Activated CD8-positive, alpha-beta memory T cell treated with anti-CD3 and anti-CD28 coated beads, Interleukin-2, amount 50 U/mL, for 1 hour (primary cell): ENCODE data around the gene DEPDC7.
"Not testable (repeated sequence)": the region's sequence is repeated elsewhere in the genome, so short reads cannot be mapped to it uniquely, and the experiment has no call there.

Source experiments
- DNase-seq: peaks from one replicate; pipeline ENCODE4 v3.0.0-alpha.2; 2020; ENCODE audit errors: extremely low read depth

Gene DEPDC7

DNA sequence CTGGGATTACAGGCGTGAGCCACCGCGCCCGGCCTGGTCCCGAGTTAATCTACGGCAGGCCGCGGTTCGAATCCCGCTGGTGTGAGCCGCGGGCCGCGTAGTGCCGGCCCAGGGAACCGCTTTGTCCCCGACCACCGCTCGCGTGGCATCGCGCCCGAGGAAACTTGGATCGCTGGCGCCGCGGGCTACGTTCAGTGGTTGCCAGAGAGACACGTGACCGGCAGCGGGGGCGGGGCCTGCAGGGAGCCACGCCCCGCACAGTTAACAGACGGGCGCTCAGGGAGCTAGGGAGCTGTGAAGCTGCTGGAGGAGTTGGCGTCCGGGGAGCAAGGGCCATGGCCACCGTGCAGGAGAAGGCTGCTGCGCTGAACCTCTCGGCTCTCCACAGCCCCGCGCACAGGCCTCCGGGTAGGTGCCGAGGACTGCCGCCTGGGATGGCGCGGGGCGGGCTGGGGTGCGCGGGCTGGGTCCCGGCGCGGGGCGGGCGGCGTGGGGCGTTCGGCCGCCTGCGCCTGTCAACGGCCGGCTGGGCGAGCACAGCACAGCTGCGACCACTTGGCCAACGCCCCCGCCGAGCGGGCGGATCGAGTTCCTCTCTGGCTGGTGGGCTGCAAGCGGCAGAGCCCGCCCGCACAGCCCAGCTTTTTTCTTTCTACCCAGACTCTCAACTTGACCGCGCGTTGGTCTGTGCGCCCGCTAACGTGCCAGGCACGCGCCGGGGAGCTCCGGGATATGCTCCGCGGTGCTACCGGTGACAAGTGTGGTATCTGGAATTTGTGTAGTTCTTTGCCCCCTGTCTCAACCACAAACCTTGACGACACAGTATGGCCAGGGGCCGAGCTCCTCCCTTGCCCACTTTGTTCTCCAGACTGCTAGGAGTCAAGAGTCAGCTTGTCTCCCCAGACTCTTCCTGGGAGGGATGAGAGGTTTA is at the start of gene DEPDC7:
TSS of gene DEPDC7 (plus strand) at position 258 of the 931 bp plus-strand sequence. CDS start at position 336, 78 bp downstream.
- no peak for DNase-seq

DNA sequence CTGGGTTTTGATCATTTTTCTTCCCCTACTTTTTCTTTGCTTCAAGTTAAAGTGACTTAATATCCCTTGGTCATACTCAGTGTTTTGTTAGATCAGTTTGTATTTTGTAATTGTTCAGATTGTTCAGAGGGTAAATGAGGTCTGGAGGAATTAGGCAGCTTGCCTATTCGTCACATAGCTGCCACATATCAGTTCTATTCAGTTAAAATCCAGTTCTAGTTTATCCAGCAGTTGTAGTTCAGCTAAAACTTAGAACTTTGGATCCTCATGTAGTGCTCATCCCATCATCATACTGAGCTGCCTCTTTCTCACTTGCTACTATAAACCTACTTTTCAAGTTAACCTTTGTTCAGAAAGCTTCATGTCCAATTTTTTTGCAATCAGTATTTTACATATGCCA is 47.1 kb upstream of the DEPDC7 start:
- DNase-seq = no peak

DNA sequence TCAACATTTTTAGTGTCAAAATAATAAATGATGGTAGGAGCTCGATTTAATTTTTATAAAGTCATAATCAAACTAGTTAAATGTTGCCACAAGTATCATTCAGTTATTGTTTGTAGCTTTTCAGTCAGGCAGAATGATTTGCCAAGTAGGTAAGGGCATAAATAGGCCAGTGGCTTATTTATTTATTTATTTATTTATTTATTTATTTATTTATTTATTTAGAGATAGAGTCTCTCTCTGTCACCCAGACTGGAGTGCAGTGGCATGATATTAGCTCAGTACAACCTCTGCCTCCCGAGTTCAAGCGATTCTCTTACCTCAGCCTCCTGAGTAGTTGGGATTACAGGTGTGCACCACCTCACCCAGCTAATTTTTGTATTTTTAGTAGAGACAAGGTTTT is 43.4 kb upstream of the DEPDC7 start:
- DNase-seq = not testable (repeated sequence)

DNA sequence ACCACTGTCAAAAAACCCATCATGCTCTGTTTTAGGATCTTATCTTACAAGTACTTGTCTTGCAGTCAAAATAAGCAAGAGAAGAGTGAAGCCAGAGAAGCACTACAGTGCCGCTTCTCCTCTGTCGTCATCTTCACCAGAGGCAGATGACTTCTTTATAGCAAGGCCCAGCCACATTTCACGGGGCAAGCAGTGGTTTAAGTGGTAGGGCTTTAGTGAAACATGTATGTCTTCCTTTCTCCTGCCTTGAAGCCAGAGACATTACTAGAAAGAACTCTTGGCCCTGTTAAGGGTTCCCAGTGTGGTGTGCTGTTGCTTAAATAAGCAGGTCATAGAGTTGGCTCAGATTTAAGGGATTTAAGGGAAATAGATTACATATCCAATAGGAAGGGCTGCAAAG is 42.9 kb upstream of the DEPDC7 start:
- DNase-seq = no peak

DNA sequence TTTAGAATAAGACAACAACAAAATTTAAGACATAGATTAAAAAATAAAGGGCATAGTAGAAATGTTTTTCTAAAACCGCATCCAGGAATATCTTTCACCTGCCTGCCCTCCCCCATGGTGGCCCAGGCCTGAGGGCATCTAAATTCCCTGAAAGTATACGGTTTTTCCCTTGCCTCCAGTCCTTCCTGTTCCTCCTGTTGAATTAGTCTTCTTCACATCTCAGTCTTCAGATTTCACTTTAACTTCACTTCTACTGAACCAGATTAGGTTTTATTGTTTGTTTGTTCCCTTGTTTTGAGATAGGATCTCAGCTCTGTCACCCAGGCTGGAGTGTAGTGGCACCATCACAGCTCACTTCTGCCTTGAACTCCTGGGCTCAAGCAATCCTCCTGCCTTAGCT is 33.1 kb upstream of the DEPDC7 start:
- no peak for DNase-seq

DNA sequence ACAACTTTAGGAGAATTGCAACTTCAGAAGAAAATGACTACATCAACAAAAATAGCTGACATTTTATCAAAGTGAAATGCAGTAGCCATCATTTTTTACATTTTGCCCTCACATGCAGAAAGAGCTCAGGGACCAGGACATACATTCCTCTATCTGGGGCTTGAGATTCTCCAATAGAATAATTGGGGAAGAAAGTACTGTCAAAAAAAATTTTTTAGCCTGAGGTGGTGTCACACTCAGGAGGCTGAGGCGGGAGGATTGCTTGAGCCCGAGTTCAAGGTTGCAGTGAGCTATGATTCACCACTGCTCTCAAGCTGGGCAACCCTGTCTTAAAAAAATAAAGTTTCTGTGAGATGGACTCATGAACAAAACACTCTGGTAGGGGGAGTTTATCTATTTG is 32.2 kb upstream of the DEPDC7 start:
- no peak for DNase-seq

DNA sequence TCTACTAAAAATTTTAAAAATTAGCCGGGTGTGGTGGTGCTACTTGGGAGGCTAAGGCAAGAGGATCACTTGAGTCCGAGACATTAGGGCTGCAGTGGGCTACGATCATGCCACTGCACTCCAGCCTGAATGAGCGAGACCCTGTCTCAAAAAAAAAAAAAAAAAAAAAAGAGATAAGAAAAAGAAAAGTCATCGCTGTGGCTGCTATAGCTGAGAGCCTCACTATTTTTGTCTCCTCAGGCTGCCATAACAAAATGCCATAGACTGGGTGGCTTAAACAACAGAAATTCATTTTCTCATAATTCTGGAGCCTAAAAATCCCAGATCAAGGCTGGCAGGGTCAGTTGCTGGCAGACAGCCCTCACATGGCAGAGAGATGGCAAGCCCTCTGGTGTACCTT is 30.1 kb upstream of the DEPDC7 start:
- no peak for DNase-seq

DNA sequence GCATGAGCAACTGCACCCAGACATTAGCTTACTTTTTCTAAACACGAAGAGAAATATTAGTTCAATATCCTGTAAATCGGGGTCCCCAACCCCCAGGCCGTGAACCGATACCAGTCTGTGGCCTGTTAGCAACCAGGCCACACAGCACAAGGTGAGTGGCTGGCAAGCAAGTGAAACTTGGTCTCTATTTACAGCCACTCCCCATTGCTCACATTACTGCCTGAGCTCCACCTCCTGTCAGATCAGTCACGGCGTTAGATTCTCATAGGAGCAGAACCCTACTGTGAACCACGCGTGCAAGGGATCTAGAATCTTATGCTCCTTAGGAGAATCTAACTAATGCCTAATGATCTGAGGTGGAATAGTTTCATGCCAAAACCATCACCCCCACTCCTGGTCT is 27.8 kb upstream of the DEPDC7 start:
- no peak for DNase-seq

DNA sequence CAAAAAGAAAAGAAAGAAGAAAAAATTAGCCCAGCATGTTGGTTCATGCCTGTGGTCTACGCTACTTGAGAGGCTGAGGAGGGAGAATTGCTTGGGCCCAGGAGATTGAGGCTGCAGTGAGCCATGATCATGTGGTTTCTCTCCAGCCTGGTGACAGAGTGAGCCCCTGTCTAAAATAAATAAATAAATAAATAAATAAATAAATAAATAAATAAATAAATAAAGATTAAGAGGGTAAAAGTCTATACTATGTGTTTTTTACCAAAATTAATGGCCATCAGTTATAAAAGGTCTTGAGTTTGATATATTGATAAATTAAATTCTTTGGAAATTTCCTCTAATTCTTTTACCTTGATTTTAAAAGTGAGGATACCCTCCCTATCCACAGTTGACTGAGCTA is 25.2 kb upstream of the DEPDC7 start:
- no peak for DNase-seq

DNA sequence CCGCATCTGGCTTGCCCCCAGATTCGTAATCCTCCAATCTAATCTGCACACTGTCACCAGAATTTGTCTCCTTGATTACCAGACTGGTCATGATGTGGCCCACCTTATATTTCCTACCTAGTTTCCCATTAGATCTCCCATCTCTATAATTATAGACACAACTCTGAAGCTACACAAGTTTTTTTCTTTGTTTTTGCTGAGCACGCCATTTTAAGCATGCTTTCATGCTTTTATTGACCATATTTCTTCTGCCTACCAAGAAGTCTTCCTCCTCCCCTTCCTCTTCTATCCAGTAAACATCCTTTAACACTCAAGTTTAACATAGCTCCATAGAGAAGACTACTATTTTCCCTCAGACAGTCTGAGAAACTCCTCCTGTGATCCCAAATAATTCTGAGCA is 24.3 kb upstream of the DEPDC7 start:
- DNase-seq = no peak

DNA sequence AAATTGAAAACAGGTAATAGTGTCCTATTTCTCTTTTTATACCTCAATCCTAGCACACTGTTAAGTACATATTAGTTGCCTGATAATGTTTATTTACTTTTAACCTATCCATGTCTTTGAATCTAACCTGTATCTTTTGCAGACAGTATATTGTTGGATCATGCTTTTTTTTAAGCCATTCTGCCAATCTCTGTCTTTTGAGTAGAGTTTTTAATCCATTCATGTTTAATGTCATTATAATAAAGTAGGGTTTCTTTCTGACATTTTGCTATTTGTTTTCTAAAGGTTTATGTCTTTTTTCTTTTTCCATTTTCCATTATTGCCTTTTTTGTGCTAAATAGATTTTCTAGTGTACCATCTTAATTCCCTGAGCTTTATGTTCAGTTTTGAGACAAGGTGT is 23.8 kb upstream of the DEPDC7 start:
- DNase-seq = no peak

DNA sequence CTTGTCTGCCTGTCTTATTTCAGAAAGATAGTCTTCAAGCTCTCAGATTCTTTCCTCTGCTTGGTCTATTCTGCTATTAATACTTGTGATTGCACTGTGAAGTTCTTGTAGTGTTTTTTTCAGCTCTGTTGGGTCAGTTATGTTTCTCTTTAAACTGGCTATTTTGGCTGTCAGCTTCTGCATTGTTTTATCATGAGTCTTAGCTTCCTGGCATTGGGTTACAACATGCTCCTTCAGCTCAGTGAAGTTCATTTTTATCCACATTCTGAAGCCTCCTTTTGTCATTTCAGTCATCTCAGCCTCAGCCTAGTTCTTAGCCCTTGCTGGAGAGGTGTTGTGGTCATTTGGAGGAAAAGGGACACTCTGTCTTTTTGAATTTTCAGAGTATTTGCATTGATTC is 15.5 kb upstream of the DEPDC7 start:
- no peak for DNase-seq

DNA sequence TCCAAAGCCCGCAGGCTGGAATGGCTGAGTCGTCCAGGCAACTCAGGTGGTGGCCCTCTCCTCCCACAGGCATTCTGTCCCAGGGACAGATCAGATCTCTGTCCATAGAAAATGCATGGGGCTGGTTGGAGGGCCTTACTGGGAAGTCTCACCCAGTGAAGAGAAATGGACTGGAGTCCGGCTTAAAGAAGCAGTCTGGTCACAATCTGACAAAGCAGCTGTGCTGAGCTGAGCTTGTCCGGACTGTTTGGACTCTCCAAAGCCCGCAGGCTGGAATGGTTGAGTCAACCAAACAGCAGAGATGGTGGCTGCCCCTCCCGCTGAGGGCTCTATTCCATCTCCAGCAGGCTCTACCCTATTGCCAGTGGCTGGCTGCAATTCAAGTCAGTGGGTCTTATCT is 14.4 kb upstream of the DEPDC7 start:
- no peak for DNase-seq

DNA sequence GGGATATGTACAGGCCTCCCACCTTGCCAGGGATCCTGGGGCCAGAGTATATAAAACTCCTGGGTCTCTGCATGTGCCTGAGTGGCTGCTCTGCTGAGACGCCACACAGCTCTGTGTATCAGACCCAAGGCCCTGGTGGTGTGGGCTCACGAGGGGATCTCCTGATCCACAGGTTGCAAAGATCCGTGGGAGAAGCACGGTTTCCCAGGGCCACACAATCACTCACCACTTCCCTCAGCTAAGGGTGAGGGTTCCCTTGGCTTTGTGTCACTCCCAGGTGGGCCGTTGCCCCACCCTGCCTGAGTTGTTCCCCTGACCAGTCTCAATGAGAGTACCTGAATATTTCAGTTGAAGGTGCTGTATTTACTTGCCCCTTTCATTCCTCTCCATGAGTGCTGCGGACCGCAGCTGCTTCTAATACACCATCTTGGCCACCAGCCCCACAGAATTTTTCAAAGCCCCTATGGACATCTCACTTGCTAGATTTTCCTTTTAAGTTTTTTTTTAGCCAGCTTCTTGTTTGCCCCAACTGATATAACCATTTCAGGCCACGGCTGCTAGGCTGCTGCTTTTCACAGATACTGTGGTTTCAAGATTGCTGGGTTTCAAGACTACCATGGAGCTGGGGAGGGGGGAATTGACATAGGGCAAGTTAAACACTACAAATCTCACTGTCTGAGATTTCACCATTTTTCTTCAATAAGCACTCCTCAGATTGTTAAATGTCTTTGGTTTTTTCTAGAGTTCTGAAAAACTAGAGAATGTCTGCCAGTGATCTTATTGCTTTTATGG is 13.7 kb upstream of the DEPDC7 start:
- DNase-seq = no peak

DNA sequence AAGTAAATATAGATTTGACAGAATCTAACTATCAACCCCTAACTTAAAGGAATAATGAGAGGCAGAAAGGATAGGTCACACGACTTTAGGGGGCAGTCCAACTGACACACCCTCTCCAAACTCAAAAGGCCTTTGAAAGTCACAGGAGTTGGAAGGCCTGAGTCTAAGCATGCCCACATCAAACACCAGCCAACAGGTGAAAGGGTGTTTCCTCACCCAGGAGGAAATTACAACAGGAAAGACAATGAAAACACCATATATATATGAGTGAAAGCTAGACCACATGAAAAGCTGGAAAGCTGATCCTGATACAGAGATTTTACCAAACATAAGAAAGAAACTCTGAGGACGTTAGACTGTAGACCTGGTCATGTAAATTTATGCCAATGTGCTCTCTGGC is 10.5 kb upstream of the DEPDC7 start:
- no peak for DNase-seq

DNA sequence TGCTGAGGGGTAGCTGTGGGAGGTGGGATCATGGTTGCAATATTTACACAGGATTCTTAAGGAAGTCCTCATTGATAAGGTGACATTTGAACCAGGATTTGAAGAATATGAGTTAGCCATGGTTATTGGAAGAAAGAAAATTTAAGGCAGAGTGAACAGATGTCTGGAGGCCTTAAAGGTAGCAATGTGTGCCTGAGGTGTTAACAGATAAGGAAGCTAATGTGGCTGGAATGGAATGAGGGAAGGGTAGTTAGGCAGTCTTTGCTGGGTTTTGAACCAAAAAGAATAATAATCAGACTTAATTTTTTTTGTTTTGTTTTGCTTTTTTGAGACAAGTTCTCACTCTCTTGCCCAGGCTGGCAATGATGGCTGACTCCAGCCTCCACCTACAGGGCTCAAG is 9.7 kb upstream of the DEPDC7 start:
- DNase-seq = no peak

DNA sequence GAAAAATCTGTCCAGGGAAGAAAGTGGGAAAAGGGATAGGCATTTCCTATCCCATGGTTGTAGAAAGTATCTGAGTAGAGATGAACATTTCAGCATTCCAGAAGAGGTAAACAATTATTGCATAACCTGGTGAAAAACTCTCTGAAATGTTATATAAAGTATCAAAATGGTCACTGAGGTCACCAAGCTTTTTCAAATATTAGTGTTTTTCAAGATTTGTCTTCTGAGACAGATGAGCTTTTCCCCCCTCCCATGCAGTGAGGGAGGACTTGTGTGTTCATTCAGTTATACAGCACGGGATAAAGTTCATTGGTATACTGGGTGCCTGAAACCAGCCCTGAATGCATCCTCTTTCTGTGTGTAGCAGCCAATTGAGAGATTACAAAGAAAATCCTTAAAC is 1.9 kb upstream of the DEPDC7 start:
- DNase-seq = no peak

DNA sequence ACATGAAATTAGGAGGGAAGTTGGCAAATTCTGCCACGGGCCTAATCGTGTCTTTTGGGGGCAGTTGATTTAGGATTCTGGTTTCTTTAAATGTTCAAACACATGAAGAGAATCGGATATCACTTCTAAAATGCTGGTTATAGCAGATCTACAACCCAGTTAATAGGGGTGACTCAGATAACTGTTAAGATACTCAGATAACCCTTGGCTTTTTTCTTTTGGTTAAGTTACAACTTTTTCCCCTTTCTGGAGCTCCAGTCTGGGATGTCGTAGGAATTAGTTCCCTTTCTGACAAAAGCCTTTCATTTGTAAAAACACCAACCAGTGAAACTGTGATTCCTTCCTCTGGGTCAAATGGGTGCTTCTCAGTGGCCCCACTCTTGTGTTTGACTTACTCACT is 976 bp downstream of the DEPDC7 start:
- no peak for DNase-seq

DNA sequence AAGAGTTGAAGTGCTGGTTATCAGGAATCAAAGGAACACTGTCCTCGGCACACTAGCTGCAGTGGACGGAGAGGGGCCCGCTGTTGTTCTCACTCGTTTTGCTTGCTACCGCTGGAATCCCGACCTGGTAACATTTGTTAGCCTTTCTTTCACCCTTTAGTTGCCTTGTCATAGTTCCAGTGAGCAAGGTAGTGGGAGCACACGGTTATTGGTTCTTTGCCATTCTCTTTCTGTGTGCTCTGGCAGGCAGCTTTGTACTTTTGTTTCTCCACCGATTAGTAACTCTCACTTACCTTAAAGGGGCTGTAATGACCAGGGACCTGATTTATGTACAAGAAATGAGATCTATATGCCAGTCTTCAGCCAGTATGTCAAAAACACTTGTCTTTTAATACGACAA is 1.8 kb downstream of the DEPDC7 start:
- no peak for DNase-seq

DNA sequence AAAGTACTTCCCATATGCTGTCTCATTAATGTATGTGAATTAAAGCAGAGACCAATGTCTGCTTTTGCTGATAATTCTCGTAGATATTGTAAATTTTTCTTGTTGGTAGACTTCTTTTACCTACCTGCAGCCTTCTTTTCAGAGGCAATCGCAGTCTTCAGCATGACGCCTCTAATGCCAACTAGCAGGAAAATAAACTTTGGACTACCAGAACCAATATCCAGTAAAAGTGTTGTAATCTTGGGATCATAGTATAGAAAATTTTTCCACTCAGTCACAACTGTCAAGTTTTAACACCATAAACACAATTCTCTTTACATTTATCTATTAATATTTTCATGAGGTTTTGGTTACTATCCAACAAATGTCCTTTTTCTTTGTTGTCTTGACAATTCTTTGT is 2.3 kb downstream of the DEPDC7 start:
- DNase-seq = no peak

DNA sequence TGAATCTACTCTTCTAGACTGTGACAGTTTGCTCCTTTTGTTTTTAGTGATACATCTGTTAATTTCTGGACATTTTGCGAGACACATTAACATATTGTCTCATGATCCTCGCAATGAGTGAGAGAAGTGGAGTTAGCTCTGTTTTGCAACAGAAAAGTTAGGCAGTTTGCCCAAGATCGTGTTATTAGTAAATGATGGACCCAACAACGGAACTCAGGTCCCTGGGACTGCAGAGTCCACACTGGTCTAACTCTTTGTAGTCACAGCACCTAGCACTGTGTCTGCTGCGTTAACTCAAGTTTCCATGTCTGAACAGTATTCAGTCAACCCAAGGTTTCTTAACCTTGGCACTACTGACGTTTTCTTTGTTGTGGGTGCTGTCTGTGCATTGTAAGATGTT is 3.2 kb downstream of the DEPDC7 start:
- DNase-seq = no peak

DNA sequence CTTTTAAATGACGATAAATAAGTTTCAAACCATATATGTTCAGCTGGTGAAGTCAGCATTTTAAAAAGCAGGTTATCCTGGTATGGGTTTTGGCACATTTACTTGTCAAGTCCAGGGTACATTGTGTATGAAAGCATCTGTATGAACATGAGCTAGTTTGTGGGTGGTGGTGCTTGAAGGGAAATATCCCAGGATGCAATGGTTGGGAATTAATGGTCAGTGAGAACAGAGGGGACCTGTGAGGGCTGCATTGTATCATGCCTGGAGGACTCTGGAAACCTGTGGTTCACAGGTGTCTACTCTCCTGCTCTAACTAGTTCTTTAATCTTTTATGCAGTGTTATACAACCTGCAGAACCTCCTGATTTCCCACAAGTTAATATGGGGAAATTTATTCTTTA is 5.8 kb downstream of the DEPDC7 start:
- no peak for DNase-seq

DNA sequence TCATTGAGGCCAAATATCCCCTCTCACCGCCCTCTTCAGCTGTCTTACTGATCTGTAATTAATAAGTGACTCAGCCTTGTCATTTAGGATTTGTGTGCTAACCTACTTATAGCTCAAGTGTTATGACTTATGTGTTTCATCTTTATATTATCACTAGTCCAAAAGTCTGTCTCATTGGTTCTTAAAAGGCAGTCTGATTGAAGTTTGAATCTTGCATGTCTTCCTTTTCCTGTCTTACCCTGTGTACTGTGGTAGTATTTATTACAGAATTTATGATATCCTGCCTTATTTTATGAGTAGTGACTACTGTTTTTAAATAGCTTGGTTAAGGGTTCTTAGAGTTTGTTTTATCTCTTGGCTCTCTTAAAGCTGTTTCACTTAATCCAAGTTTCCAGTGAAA is 6.3 kb downstream of the DEPDC7 start:
- no peak for DNase-seq
